SHP77 (cell line): ENCODE data around the gene USP31.
"Not testable (repeated sequence)": the region's sequence is repeated elsewhere in the genome, so short reads cannot be mapped to it uniquely, and the experiment has no call there.

ENCODE experiments used
- DNase-seq, 2 experiments: peaks; one replicate each; lab custom pipeline; 2025; lab: John Stamatoyannopoulos, UW

Gene USP31

GRCh38 chr16:23160082-23160481, 10.8 kb upstream of the USP31 start:
- no peak for DNase-seq

- no peak for DNase-seq
Observed at GRCh38 chr16:23158114-23158513, 8.9 kb upstream of the USP31 start.

- no peak for DNase-seq
Observed at GRCh38 chr16:23156946-23157460, 7.8 kb upstream of the USP31 start.

GRCh38 chr16:23156110-23156509, 6.9 kb upstream of the USP31 start:
- no peak for DNase-seq

- no peak for DNase-seq
Observed at GRCh38 chr16:23155445-23156049, 6.3 kb upstream of the USP31 start.

GRCh38 chr16:23152386-23153178, 3.3 kb upstream of the USP31 start:
- no peak for DNase-seq

GRCh38 chr16:23149993-23150364, 727 bp upstream of the USP31 start:
- no peak for DNase-seq

GRCh38 chr16:23148513-23149266, 562 bp downstream of the USP31 start:
- DNase-seq = peak in 1 of 2 experiments; percentile 18

GRCh38 chr16:23148166-23148512, 1.1 kb downstream of the USP31 start:
- DNase-seq = no peak

GRCh38 chr16:23147666-23148065, 1.6 kb downstream of the USP31 start:
- no peak for DNase-seq

- DNase-seq = no peak
Observed at GRCh38 chr16:23146877-23147601, 2.2 kb downstream of the USP31 start.

GRCh38 chr16:23145608-23146007, 3.6 kb downstream of the USP31 start:
- DNase-seq = no peak

GRCh38 chr16:23145186-23145585, 4.1 kb downstream of the USP31 start:
- DNase-seq = no peak

- DNase-seq = not testable (repeated sequence)
Observed at GRCh38 chr16:23144393-23144792, 4.9 kb downstream of the USP31 start.

- DNase-seq = no peak
Observed at GRCh38 chr16:23143391-23143790, 5.9 kb downstream of the USP31 start.

- DNase-seq = no peak
Observed at GRCh38 chr16:23141959-23142740, 7.1 kb downstream of the USP31 start.

- no peak for DNase-seq
Observed at GRCh38 chr16:23141500-23141899, 7.8 kb downstream of the USP31 start.

- DNase-seq = no peak
Observed at GRCh38 chr16:23141033-23141432, 8.2 kb downstream of the USP31 start.

- no peak for DNase-seq
Observed at GRCh38 chr16:23140107-23140506, 9.1 kb downstream of the USP31 start.

GRCh38 chr16:23137818-23138217, 11.4 kb downstream of the USP31 start:
- no peak for DNase-seq

GRCh38 chr16:23137256-23137655, 12.0 kb downstream of the USP31 start:
- DNase-seq = no peak
